ENCODE measurements around the gene TRAPPC5. TPM values are rescaled to one million over a fixed set of nuclear protein-coding genes. Genes with fewer than 3 reads are reported as not detected.
A peak's percentile ranks its signal among the peaks of the same experiment; 100 is the strongest.
"Not testable (repeated sequence)": the region's sequence is repeated elsewhere in the genome, so short reads cannot be mapped to it uniquely, and the experiment has no call there.

The TRAPPC5 gene
- total and polyA plus RNA-seq, 2 experiments from 2014 or later = 95.9 to 120 TPM

DNA sequence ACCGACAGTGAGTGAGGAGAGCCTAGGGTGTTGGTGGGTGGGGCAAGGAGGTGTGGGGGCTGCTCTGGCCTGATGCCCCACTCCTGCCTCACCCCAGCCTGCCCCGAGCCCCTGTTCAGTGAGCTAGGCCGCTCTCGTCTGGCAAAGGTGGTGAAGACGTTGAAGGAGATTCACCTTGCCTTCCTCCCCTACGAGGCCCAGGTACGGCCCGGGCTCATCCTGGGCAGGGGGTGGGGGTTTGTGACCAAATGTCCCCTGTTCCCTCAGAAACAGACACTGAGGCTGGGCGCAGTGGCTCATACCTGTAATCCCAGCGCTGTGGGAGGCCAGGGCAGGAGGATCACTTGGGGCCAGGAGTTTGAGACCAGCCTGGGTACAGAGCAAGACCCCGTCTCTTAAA lies 39.8 kb upstream of the TRAPPC5 start:
- DNase-seq (ENCODE audit: low read depth in 1 of 2, low spot score in 1 of 2) = no peak
- Histone ChIP-seq H3K27me3 (no peaks in the 10 kb centered on the region), H3K27ac (no peak overlapping the region), H3K36me3 (no peaks in the 10 kb centered on the region), H3K4me3 (no peak overlapping the region), H3K9me3 (ENCODE audit: low read depth) (no peaks in the 10 kb centered on the region), H3K4me1 (ENCODE audit: low read depth) (peaks cover under 1% of the 10 kb centered on the region)
- TF ChIP-seq CTCF (IDR thresholded peaks at IDR 0.05; ENCODE audit: low read depth, low read length) = no peak

DNA sequence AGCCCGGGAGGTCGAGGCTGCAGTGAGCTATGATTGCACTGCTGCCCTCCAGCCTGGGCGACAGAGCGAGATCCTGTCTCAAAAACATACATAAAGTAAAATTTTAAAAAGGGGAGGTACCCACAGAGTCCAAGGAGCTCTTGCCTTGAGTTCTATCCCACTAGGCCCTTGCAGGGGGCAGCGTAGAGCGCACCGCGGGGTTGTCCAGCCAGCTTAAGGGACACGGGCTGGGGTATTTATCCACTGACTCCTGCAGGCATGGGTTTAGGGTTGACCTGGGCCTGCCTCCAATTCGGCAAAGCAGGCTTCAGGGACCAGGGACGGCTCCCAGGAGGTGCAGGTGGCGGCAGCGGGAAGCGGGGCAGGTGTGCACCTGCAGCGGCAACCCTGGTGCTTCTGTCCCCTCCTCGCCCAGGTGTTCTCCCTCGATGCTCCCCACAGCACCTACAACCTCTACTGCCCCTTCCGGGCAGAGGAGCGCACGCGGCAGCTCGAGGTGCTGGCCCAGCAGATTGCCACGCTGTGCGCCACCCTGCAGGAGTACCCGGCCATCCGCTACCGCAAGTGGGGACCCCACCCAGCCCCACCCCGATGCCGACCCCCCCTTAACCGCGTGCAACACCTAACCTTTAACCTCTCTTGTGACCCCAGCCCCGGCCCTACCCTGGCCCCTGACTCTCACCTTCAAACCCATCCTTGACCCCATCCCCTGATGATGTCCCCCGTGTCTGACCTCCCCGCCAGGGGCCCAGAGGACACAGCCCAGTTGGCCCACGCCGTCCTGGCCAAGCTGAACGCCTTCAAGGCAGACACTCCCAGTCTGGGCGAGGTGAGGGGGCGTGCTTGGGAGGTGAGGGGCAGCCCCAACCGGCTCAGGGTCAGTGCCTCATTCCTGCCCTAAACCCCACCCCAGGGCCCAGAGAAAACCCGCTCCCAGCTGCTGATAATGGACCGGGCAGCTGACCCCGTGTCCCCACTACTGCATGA lies 39.0 kb upstream of the TRAPPC5 start:
- Histone ChIP-seq H3K4me3 (no peak overlapping the region), H3K4me1 (ENCODE audit: low read depth) (no peaks in the 10 kb centered on the region), H3K27ac (no peak overlapping the region), H3K9me3 (ENCODE audit: low read depth) (no peaks in the 10 kb centered on the region), H3K27me3 (no peaks in the 10 kb centered on the region), H3K36me3 (no peaks in the 10 kb centered on the region)
- peak; percentile 14 for TF ChIP-seq CTCF (IDR thresholded peaks at IDR 0.05; ENCODE audit: low read depth, low read length)
- no peak for DNase-seq (ENCODE audit: low read depth in 1 of 2, low spot score in 1 of 2)

DNA sequence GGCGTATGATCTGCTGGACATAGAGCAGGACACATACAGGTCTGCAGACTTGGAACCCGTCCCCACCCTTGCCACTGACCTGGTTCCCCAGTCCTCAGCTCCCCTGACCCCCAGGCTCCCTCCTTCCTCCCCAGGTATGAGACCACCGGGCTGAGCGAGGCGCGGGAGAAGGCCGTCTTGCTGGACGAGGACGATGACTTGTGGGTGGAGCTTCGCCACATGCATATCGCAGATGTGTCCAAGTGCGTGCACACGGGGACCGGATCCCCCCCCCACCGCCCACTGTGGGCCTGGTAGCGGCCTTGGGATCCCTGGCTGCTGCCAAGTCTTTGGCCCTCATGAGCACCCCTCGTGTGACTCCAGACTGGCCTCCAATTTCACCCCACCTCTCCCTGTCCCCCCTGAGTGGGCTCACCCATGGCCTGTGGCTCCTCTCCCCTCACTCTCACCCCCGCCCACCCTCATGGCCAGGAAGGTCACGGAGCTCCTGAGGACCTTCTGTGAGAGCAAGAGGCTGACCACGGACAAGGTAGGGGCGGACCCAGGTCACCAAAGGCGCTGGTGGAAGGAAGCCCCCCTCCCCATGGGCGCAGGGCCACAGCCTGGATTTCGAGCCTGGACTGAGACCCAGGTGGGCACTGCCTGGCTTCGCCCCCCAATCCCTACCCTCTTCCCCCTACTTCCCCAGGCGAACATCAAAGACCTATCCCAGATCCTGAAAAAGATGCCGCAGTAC lies 38.2 kb upstream of the TRAPPC5 start:
- Histone ChIP-seq H3K4me3 (no peak overlapping the region), H3K27me3 (no peaks in the 10 kb centered on the region), H3K36me3 (no peaks in the 10 kb centered on the region), H3K9me3 (ENCODE audit: low read depth) (no peaks in the 10 kb centered on the region), H3K27ac (no peak overlapping the region), H3K4me1 (ENCODE audit: low read depth) (no peaks in the 10 kb centered on the region)
- TF ChIP-seq CTCF (IDR thresholded peaks at IDR 0.05; ENCODE audit: low read depth, low read length) = no peak
- no peak for DNase-seq (ENCODE audit: low read depth in 1 of 2, low spot score in 1 of 2)

DNA sequence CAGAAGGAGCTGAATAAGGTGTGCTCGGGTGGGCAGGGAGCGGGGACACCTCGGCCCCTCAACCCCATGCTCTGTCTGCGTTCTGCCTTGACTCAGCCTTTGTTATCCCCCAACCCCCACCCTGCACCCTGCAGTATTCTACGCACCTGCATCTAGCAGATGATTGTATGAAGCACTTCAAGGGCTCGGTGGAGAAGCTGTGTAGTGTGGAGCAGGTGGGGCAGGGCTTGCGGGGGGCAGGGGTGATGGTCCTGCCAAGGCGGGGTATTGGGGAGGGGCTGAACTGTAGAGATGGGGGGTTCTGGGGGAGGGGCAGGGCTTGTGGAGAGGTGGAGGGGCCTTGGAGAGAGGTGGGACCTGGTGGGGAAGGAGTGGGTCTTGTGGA lies 37.6 kb upstream of the TRAPPC5 start:
- no peak for TF ChIP-seq CTCF (IDR thresholded peaks at IDR 0.05; ENCODE audit: low read depth, low read length)
- H3K4me1 ChIP-seq (ENCODE audit: low read depth) = no peaks in the 10 kb centered on the region
- DNase-seq (ENCODE audit: low read depth in 1 of 2, low spot score in 1 of 2) = no peak
- H3K27ac ChIP-seq = no peak overlapping the region
- no peak overlapping the region for H3K4me3 ChIP-seq
- no peaks in the 10 kb centered on the region for H3K9me3 ChIP-seq (ENCODE audit: low read depth)
- H3K36me3 ChIP-seq = no peaks in the 10 kb centered on the region
- H3K27me3 ChIP-seq = no peaks in the 10 kb centered on the region

- H3K27me3 ChIP-seq; DNase-seq (ENCODE audit: low read depth in 1 of 2, low spot score in 1 of 2); H3K36me3 ChIP-seq; H3K4me3 ChIP-seq; H3K9me3 ChIP-seq (ENCODE audit: low read depth); H3K4me1 ChIP-seq (ENCODE audit: low read depth); H3K27ac ChIP-seq: not testable (repeated sequence)
These were observed 36.7 kb upstream of the TRAPPC5 start for GRCh38 chr19:7643629-7644549.

All from cardiac muscle cell (in vitro differentiated cells and primary cell).